HG03039 (cell line): Measurements from ENCODE around the gene GLG1.
"Not testable (repeated sequence)": the region's sequence is repeated elsewhere in the genome, so short reads cannot be mapped to it uniquely, and the experiment has no call there.

ENCODE experiments used
- ATAC-seq: cut with Tn5 transposase; IDR thresholded peaks from one replicate; pipeline ENCODE4 v1.9.1; 2021; ENCODE audit warnings: mild to moderate bottlenecking, moderate library complexity; ENCODE audit not compliant: unreplicated experiment

GLG1 gene

DNA sequence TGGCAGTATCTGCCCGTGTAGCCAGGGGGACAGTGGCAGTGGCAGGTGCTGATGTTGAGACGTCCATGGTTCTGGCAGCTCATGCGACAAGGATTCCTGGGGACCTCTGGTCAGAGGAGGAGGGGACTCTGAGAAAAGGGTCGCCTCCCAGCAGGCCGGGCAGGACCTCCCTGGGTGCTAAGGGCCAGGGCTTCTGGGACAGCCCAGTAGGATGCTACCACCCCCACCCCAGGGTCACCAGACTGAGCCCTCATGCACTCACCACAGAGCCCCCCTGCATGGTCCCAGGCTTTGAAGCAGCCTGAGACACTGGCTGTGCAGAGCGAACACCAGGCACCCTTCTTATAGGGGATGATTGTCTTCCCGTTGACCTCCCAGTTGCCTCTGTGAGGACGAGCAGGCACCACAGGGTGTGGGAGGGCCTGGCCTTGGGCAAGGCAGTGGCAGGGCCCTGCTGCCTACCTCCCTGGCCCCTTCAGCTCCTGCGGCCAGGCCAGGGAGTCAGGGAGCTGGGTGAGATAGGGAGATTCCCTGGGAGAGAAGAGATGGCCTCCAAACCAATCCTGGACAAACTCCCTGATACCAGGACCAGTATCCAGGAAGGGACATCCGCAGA lies 194.0 kb downstream of the GLG1 start:
- ATAC-seq: not testable (repeated sequence)

GRCh38 chr16:74412138-74412774 lies 194.7 kb downstream of the GLG1 start:
- not testable (repeated sequence) for ATAC-seq

GRCh38 chr16:74410981-74411380 lies 195.9 kb downstream of the GLG1 start:
- ATAC-seq: not testable (repeated sequence)

- not testable (repeated sequence) for ATAC-seq
Observed at GRCh38 chr16:74410057-74410957, 196.6 kb downstream of the GLG1 start.

DNA sequence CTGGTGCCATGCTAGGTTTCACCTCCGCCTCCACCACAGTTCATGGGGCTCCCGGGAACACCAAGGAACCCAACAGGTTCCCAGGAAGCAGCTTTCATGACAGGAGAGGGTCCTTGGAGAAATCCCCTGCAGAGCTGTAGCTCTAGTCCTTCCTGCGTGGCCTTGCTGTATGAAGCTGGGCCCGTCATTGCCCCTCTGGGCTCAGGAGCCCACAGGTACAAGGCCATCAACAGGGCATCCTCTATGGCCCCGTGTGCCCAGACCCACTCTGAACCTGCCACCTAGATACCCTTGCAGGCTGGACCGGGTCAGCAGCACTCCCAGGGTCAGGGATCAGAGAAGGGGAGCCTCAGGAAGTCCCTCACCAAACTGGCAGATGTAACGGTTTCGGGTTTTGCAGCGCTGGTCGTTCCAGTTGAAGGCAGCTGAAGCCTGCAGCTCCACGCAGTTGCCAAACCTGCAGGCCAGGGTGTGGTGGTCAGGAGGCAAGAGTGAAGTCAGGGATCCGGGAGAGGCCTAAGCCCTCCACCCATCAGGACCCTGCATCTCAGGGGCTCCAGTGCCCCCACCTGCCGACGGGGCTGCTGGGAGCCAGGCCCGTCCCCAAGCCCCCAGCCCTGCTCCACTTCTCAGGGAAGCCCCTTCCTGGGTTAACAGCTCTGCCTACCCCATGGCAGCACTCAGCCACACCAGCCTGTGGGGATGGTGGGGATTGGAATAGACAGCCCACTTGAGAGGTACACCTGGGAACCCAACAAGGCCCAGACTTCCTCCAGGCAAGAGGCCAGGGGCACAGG lies 197.5 kb downstream of the GLG1 start:
- not testable (repeated sequence) for ATAC-seq

- not testable (repeated sequence) for ATAC-seq
Observed at GRCh38 chr16:74407362-74407705, 199.6 kb downstream of the GLG1 start.

DNA sequence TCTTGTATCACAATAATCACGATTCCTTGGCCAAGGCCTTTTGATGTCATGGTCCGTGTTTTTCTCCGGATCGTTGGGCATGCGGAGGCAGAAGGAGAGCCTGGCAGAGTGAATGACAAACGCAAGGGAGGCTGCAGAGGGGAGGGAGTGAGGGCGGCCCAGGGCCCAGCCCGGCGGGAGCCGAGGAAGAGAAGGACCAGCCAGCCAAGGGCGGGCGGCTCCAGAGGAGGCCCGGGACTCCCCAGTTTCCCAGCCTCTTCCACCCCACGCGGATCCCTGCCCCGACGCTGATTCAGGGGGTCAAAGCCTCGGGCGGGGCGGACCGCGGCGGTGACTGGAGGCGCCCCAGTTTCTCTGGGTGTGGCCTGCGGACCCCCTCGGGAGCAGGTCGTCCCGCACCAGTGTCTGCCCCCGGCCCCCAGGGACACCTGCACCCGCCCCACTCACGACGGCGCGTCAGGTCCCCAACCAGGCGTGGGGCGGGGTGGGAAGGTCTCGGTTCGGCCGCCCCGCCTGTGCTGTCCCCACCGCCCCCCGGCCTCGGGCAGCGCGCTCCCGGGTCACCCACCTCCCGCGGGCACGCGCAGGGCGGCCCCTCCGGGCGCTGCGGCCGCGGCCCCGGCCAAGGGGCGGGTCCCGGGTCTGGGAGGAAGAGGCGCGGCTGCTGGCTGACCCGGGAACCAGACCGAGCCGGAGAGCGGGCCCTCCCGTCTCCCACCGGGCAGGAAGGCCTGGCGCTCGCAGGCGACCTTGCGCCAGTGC lies 200.1 kb downstream of the GLG1 start:
- ATAC-seq: not testable (repeated sequence)

- not testable (repeated sequence) for ATAC-seq
Observed at GRCh38 chr16:74404148-74404933, 202.6 kb downstream of the GLG1 start.

- not testable (repeated sequence) for ATAC-seq
Observed at GRCh38 chr16:74400238-74400637, 206.7 kb downstream of the GLG1 start.

DNA sequence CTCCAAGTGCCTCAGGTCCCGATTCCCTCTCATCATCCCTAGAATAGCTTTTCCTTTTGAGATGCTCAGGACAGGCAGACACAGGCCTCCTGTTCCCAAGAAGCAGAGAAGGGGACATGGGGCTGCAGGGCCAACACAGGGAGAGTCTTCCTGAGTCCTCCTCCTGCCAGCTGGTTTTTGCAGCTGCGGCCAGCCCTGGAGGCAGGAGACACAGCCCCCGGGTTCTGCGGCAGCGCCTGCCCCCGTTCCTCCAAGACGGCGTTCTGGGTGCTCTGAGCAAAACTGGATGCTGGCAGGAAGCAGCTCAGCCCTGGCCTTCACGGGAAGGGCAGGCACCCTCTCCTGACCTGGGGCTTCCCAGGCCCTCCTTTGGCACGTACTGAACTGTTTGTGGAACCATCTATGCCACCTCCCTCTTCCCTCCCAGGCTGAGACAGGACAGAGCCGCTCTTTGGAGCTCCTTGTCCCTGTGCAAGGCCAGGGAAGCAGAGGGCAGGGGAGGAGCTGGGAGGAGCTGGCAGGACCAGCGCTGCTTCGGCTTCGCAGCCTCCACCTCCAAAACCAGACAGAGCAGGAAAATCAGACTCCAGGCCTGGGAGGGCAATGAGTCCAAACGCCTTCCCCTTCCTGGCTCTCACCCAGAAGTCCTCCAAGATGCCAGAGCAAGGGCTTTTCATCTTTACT lies 208.6 kb downstream of the GLG1 start:
- ATAC-seq: not testable (repeated sequence)
